T follicular helper cell (primary cell): Measurements from ENCODE around the gene RNF207.

Experiments used
- DNase-seq: peaks from one replicate; pipeline ENCODE4 v3.0.0-alpha.2; 2020; ENCODE audit warnings: low read depth

RNF207 gene

GRCh38 chr1:6174621-6175410, 31.1 kb upstream of the RNF207 start:
- no peak for DNase-seq

GRCh38 chr1:6175411-6175828, 30.5 kb upstream of the RNF207 start:
- DNase-seq, result no peak

GRCh38 chr1:6176779-6177178, 29.1 kb upstream of the RNF207 start:
- no peak for DNase-seq

DNA sequence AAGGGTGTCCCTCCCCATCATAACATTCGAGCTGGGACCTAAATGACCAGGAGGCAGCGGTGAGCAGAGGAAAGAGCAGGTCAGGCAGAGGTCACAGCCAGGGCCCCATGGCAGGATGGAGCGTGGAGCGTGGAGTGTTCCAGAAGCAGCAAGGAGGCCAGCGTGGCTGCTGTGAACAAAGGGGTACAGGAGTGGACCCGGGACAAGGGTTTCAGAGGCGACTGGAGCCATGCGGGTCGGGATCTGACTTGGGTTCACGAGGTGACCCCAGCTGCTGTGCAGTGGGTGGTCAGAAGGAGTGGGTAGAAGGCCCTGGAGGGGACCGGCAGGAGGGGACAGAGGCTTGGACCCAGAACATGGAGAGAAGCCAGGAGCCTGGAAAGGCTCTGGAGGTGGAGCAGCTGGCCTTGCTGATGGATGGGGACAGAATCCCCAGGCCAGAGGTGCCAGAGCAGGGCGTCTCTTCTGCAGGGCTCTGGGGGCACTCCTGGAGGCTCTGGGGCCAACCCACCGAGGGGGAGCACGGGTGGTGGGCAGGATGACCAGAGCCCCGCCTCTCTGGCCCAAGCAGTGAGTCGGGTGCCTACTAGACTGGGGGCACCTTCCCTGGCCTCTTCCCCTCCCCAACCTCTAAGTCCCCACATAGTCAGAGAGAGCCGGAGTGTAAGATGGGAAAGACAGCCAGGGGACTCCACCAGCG, 28.1 kb upstream of the RNF207 start:
- no peak for DNase-seq

GRCh38 chr1:6178751-6179563, 27.0 kb upstream of the RNF207 start:
- DNase-seq, result no peak

DNA sequence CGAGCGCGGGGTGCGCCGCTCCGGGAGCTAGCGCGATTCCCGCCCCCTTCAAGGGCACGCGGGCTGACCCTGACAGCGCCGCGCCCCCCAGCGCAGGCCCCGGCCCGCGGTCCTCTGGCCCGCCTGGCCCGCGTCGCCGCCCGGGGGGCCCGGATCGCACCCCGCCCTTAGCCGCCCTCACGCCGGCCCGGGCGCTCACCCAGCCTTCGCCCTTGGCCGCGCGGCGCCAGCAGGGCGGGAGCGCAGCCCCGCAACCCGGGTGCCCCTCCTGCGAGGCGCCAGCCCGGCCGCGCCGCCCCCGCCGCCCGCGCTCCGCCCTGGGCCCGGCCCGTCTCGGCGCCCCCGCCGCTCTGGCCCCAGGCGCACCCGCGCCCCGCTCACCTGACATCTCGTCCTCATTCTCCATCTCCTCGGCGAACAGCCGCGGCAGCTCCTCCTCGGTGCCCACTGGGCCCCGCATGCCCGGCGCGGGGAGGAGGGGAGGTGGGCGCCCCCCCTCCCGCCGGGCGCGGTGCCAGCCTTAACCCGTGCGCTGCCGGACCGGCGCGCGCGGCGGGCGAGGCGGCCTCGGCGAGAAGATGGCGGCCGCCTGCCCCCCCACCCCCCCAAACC, 26.2 kb upstream of the RNF207 start:
- DNase-seq, result no peak

GRCh38 chr1:6180268-6180706, 25.6 kb upstream of the RNF207 start, which contains the start of gene CHD5:
TSS of gene CHD5 (minus strand) at chr1:6180321. CDS start at chr1:6180023, 298 bp downstream.
- DNase-seq, result no peak

DNA sequence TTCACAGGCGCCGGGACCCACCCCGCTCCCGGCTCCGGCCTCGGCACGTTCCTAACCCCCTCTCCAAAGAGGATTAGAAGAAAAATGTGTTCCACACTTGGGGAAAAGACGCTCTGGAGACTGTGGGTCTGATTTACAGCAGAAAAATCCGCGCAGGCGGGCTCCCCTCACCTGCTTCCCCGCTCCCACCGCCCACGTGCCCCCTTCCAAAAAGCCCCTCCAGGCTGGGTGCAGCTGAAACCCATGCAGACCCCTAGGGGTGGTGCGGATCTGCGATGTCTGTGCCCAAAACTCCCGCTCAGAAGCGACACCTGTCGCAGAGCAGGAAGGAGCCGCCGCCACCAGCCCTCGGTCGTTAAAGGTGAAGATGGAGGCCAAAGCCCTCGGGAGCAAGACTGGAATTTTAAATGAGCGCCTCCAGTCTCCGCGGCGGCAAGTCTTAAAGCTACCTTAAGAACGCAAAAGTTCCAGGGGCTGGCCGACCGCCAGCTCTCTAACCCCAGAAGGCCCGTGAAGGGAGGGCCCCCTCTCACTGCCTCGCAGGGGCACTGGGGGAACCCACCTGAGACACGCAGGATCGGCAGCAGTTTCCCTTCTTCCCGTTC, 25.1 kb upstream of the RNF207 start:
- no peak for DNase-seq

DNA sequence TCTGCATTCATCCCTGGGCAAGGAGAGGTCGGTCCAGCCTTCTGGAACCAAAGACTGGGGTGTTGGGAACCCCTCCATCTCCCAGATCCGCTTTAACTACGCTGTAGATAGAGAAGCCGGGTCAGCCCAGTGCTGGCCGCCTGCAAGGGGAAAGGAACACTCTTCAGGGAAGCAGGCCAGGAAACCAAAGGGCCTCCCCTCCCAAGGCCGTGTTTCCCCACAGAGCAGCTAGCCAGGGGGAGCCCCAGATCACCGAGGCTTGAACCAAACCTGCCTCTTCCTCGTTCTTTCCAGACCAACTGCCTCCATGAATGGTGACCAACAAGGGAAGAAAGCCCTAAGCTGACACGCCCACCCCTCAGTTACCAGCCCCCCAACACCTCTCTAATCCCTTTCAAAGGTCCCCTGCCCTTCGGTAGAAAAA, 24.6 kb upstream of the RNF207 start:
- no peak for DNase-seq

GRCh38 chr1:6183520-6183989, 22.4 kb upstream of the RNF207 start:
- DNase-seq, result no peak

GRCh38 chr1:6184083-6184783, 21.7 kb upstream of the RNF207 start:
- no peak for DNase-seq

DNA sequence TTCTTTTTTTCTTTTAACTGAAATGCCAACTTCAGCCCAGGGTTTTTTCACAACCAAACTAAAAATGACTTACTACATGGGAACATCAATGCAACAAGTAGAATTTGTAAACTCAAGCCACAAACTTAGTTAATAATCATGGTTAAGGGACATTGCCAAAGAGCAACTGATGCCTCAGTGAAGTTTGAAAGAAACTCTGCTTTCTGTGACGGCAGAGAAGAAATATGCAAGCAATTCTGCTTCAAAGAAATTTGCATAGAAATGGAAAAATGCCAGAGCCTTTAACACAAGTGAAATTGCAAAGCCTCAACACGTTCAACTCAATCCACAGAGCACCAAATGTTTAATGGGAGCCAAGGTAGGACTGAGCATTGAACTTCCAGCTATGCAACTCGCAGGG, 20.8 kb upstream of the RNF207 start:
- DNase-seq, result no peak

DNA sequence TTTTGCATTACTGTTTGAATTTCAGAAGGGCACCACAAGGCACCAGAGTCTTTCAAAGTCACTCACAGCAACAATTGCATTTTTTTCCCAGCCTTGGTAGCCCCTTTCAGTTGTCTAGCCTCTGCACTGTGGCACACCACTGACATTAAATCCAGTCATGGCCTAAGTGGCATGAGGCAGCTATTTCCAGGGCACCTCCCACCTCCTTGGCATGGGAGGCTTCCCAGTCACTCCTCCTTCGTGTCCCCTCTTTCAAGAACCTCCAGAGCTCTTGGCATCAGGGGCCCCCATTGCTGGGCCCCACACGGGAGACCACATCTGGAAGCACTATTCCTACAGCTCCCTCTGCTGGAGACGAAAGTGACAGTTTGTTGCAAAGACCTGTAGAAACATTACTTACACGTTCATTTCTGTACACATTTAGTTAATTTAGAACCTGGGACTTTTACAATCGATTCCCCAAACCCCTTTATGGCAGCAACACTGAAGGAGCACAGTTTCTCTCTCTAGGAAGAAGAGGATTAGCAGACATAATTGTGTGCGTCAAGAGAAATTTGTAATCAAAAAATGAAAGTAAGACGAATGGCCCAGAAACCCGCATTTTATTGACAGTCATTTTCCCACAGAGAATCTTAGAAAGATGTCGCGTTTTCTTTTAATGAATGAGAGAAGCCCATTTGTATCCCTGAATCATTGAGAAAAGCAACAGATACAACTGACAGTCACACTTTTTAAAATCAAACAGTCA, 20.1 kb upstream of the RNF207 start:
- DNase-seq, result no peak

- no peak for DNase-seq
Measured at GRCh38 chr1:6188466-6188865, 17.5 kb upstream of the RNF207 start.

DNA sequence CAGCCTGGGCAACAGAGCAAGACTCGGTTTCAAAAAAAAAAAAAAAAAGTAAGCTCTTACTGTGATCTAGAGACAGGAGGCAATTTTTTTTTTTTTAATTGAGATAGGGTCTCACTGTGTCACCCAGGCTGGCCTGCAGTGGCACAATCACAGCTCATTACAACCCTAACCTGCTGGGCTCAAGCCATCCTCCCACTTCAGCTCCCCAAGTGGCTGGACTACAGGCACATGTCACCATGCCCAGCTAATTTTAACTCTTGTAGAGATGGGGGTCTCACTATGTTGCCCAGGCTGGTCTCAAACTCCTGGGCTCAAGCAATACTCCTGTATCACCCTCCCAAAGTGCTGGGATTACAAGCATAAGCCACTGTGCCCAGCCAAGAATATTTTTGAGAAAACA, 14.0 kb upstream of the RNF207 start:
- DNase-seq, result no peak

GRCh38 chr1:6197746-6198427, 8.0 kb upstream of the RNF207 start:
- DNase-seq, result no peak

DNA sequence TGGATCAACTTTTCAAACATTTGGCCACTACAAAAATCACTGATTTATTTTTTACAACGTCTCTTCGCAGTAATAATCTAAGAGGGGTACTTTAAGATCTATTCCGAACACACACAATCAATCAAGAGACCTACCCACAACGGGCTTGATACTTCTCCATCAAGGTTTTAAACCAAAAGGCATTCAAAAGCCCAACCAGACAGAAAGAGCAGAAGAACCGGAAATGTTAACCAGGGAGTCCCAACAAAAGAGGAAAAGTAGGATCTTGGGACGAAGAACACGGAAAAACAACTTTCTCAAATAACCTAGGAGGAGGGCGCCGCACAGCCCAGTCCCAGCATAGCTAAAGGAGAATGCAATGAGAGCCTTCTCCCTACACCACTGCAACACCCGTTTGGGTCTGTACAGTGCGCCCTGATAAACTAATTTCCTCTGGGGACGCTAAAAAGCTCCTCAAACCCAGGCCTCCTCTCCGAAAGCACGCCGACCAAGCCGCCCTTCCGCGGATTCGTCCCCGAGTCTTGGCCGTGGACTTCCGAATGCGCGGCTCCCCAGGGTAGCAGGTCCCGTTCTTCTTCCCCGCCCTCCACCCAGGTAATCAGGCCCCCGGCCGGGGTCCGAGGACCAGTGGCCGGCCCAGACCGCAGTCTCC, 7.1 kb upstream of the RNF207 start:
- DNase-seq, result no peak

DNA sequence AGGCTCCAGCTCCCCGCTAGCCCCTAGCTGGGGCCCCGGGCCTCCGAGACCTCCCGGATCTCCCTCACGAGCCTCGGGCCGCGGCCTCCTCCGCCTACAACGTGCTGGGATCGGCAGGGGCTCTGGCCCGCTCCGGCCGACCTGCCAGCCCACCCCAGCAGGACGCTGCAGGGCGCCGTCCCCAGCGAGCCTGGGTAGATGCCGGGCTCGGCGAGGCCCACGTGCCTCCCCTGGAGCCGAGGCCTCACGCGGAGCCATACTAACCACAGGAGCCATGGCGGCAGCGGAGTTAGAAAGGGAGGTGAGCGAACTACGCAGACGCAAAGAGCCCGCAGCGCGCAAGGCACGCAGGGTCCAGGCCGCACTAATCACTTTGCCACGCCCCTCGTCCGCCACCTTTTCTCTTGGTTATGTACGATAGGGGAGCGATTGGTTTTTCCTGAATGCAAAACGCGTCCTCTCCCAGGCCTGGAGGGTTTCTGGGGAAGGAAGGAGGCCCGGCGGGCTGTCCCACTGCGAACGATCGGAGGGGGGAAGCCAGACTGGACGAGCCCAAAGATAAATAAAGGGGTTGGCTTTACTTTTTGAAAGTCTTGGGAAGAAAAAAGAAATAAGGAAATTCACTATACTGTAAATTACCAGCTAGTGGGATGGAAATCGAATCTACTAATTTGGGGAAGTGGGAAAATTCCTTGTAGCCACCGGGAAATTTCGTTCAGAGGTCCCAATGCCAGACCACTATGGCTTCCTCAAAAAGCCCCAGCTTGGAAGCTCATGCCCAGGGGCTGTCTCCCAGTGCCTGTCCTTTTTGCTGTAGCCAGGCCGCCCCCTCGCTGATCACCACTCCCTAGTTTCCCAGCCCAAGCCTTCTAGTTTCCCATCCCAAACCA, 6.4 kb upstream of the RNF207 start, which contains the start of gene RPL22:
RPL22 (minus strand) TSS at position 298 of the 890 bp plus-strand sequence; CDS start at position 276, 22 bp downstream.
- DNase-seq, result peak; percentile 95
